Raji (cell line): ENCODE data around the gene ASTN2.

Experiments used
- POLR2A ChIP-seq: IDR thresholded peaks from 2 replicates; pipeline ENCODE4 v1.6.1; 2011; ENCODE audit warnings: low read depth, low read length, control low read depth; ENCODE audit not compliant: insufficient read depth

The ASTN2 gene

DNA sequence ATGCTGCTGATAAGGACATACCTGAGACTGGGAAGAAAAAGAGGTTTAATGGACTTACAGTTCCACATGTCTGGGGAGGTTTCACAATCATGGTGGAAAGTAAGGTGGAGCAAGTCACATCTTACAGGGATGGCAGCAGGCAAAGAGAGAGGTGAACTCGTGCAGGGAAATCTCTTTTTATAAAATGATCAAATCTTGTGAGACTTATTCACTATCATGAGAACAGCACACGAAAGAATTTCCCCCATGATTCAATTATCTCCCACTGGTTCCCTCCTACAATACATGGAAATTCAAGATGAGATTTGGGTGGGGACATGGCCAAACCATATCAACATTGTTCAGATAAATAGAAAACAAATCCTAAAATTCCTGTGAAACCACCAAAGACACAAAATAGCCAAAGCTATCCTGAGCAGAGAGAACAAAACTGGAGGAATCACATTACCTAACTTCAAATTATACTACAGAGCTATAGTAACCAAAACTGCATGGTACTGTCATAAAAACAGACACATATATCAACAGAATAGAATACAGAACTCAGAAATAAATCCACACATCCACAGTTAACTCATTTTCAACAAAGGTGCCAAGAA lies 958.3 kb downstream of the ASTN2 start:
- TF ChIP-seq POLR2A: no peak

DNA sequence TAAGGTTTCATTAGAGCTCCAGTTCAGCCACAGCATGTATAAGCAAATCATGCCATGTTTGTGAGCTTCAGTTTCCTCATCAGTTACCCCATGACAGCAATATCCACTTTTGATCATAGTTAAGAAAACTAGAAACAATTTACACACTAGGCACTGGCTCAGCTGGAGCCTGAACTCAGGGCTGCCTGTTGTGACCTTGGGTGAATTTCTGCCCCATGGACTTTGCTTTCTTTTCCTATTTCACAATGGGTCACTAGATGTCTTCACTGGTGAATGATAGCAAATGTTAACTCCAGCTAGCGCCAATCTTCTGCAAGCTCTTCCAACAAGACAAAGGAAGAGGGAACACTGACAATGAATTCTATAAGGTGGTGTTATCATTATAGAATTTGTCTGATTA lies 961.1 kb downstream of the ASTN2 start:
- no peak for TF ChIP-seq POLR2A

- TF ChIP-seq POLR2A: no peak
Measured at GRCh38 chr9:116452634-116453033, 962.2 kb downstream of the ASTN2 start.

DNA sequence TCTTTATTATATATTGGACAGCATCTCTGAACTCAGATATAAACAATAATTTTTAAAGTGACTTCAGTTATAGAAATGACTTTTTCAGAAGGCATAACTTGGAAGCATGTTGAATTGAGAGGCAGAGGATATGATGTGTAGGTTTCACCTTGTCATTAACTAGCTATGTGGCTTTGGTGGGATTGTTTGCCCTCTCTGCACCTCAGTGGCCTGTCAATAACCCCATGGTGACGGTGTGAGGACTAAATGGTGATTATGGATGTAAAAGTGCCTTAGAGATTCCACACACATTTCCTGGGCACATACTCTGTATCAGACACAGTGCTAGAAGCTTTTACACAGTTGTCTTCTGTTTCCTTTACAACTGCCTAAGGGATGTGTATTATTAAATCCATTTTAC lies 962.6 kb downstream of the ASTN2 start:
- no peak for TF ChIP-seq POLR2A

DNA sequence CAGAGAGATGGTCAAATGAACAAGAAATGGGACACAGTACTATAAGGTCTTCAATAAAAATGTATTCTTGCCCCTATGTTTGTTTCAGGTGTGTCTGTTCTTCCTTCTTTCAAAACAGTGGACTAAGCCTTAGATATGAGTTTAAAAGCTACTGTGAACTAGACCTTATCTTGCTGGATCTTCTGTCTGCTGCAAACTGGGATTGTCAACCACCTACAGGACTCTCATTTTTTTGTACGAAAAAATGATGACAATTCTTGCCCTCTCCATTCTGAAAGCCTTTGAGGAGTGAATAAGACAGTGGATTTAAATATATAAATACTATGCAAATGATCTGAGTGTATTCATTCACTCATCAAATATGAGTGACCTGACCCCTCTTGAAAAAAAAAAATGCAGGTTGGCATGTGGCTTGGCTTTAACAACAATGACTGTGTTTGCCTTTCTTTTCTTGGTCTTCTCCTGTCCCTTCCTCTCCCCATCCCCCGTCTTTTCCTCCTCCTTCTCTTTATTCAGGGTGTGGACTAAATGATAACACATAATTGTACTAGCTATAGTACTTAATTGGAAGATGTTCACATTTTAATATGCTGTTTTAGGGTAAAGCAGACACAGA lies 963.2 kb downstream of the ASTN2 start:
- no peak for TF ChIP-seq POLR2A

DNA sequence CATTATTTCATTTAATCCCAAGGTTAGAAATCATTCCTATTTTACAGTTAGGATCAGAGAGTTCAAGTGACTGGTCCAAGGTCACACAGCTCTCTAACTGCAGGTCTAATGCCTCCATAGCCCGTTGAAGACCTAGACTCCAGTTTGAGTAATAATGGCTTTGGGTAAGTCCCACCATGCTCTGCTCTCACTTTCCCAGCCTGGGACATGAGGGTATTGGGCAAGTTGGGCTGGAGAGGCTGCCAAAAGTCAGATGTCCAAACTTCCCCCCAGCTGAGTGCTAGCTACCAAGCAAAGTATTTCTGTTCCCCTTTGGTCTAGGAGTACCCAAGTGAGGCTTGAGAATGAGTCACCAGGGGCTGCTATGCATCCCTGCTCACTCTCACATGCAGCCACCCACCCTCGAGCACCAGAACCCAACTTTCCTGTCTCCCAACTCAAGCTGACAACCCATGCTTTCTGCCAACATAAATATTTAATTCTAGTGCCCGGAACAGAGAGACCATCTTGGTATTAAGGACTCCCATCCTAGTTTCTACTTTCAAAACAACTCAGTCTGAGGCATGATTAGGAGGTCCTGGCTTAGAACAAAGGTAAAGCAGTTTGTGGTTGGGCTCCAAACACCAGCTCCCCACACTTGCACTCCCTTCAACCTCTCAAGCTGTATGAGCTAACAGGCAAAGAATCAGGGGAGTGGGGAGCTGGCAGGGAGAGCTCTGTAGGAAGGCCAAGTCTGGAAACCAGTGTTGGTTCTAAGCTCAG lies 964.3 kb downstream of the ASTN2 start:
- TF ChIP-seq POLR2A: no peak

DNA sequence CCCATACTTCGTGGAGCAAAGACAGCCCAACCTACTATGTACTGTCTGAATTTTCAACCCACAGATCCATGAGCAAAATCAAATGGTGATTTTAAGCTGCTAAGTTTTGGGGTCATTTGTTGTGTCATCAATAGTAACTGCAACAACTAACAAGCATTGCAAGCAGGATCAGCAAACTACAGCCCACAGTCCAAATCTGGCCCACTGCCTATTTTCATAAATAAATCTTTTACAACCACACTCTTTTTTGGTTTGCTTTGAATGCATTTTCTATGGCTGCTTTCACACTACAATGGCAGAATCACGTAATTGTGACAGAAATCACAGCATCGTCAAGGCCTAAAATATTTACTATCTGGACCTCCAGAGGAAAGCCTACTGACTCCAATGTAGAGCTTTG lies 964.9 kb downstream of the ASTN2 start:
- TF ChIP-seq POLR2A: no peak

GRCh38 chr9:116448431-116448830 lies 966.4 kb downstream of the ASTN2 start:
- TF ChIP-seq POLR2A: no peak

DNA sequence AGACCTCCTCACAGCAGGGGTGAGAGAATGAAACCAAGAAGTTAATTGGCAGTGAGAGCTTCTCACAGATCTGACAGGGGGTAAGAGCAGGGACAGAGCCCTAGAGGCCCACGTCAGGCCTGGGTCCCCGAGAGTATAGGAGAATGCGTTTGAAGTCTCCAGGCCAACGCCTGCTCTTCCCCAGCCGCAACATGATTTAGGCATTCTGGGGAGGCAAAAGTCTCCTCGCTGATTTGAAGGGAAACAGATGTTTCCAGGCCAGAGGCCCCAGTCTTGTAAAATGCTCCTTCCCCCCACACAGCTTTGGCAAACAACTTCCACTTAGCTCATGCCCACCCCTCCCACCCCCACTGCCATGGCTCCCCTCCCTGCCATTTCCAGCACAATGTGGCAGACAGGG lies 966.9 kb downstream of the ASTN2 start:
- TF ChIP-seq POLR2A: no peak

- TF ChIP-seq POLR2A: no peak
Measured at GRCh38 chr9:116442528-116442927, 972.3 kb downstream of the ASTN2 start.

DNA sequence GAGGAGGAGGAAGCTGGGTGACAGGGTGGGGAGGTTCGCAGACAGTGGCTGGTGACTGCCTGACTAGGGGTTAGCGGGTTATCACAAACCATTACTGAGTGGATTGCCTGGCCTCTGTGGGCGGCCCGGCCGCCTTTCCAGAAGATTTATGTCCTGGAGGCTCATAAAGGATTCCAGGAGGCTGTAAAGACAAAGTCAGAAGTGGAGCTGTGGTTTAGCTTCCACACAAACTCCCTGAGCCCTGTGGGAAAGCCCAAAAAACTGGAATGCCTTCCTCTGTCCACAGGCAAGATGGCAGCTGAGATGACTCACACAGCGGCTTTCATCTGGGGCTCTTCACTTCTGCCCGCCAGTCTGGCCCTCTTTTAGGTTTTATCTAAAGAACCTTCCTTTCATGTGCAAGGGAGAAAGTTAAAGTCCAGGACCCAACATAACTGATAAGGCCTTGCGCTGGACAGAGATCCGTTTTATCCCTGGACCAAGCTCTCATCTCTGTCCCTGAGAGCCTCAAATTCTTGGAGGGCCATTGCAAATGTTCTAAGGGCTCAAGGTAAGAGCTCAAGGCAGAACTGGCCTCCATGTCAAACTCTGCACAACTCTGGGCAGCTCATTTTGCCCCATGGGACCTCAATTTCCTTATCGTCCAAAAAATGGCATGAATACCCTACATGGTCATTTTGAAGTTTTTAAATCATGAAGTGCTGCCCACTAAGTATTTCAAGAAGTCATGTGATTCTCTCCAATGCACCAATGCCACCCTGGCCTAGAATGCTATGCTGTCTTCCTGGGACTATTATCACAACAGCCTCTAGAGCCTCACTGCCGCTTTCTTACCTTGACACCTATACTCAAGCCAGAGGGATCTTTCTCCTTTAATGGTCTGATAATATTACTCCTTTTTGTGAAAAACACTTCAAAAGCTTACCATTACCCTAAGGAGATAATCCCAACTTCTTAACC lies 977.2 kb downstream of the ASTN2 start:
- no peak for TF ChIP-seq POLR2A

GRCh38 chr9:116436121-116436520 lies 978.7 kb downstream of the ASTN2 start:
- no peak for TF ChIP-seq POLR2A

- no peak for TF ChIP-seq POLR2A
Measured at GRCh38 chr9:116435706-116436105, 979.2 kb downstream of the ASTN2 start.

DNA sequence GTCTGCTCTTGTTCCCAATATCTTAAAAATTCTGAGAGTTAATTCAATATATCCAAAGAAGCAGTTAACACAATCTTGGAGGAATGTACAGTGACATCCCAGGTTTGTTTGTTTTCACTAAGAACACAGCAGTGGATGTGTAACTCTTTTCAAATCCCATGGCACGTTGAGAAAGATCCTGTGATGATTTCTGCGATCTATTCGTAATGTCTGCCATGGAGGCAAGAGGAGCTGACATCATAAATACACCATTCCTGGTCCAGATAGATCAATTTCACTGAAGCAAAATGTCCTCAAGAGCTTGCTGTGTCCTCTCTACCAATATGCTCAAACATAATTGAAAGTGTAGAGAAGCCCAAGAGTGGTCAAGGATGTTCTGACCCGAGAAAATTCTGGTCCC lies 980.5 kb downstream of the ASTN2 start:
- no peak for TF ChIP-seq POLR2A

GRCh38 chr9:116432051-116432450 lies 982.8 kb downstream of the ASTN2 start:
- no peak for TF ChIP-seq POLR2A
